ENCODE data around the gene PITPNM3.

DNA sequence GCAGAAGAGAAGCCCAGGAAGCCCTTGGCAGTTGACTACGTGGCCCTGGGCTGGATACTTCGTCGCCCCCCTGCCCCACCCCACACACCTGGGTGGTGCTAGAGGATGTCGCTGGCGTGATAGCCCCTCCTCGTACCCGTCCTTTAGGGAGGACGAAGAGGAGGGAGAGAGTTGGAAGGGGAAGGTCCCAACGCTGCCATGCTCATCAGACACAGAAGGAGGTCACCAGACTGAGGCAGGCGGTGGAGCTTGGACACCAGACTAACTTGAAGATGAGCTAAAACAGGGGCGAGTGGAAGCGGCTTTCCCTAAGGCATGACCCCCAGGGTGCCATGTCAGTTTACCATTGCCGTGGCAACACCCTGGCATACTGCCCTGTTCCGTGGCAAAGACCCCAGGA, 132.4 kb downstream of the PITPNM3 start:
- TF ChIP-seq POLR2AphosphoS5 (IDR thresholded peaks at IDR 0.05; ENCODE audit: low read depth, low read length) (no peak), TAF1 (IDR thresholded peaks at IDR 0.05; ENCODE audit: low read depth, low read length) (no peak), POLR2A (IDR thresholded peaks at IDR 0.05; ENCODE audit: low read depth, low read length) (no peak), SPI1 (IDR thresholded peaks at IDR 0.05; ENCODE audit: low read depth, low read length) (no peak), PAX5 (IDR thresholded peaks at IDR 0.05; ENCODE audit: insufficient read depth, low read length, severe bottlenecking) (no peak), POU2F2 (IDR thresholded peaks at IDR 0.05; ENCODE audit: low read depth, low read length) (no peak)
